SK-N-SH (cell line): Measurements from ENCODE around the gene MACROD2.

Experiments used
- ELF1 ChIP-seq: IDR thresholded peaks from 2 replicates; pipeline ENCODE4 v1.4.0; 2012
- JUND ChIP-seq: IDR thresholded peaks from 2 replicates; pipeline ENCODE4 v1.4.0; 2012
- YY1 ChIP-seq: IDR thresholded peaks from 2 replicates; pipeline ENCODE4 v1.4.0; 2012; ENCODE audit warnings: low read depth, mild to moderate bottlenecking
- TF ChIP-seq, protein P1 (sequence below): fragments of 200-600 bp; sonication (generic); IDR thresholded peaks from 2 replicates; pipeline ENCODE4 v1.6.1; 2017; ENCODE audit warnings: antibody characterized with exemption, mild to moderate bottlenecking, moderate library complexity

- TF ChIP-seq JUND (no peak), ELF1 (no peak), YY1 (no peak)
- TF ChIP-seq, protein P1, sequence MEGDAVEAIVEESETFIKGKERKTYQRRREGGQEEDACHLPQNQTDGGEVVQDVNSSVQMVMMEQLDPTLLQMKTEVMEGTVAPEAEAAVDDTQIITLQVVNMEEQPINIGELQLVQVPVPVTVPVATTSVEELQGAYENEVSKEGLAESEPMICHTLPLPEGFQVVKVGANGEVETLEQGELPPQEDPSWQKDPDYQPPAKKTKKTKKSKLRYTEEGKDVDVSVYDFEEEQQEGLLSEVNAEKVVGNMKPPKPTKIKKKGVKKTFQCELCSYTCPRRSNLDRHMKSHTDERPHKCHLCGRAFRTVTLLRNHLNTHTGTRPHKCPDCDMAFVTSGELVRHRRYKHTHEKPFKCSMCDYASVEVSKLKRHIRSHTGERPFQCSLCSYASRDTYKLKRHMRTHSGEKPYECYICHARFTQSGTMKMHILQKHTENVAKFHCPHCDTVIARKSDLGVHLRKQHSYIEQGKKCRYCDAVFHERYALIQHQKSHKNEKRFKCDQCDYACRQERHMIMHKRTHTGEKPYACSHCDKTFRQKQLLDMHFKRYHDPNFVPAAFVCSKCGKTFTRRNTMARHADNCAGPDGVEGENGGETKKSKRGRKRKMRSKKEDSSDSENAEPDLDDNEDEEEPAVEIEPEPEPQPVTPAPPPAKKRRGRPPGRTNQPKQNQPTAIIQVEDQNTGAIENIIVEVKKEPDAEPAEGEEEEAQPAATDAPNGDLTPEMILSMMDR, result no peak
Observed at GRCh38 chr20:15805154-15805553, 1809.8 kb downstream of the MACROD2 start.
